Measurements from ENCODE around the gene OGN. TPM values are rescaled to one million over a fixed set of nuclear protein-coding genes. Genes with fewer than 3 reads are reported as not detected.

The OGN gene
- total and polyA plus RNA-seq, 8 donors, result 0.28 to 5.8 (median 1.3) TPM

GRCh38 chr9:92342825-92343488, 61.4 kb downstream of the OGN start:
- Histone ChIP-seq H3K36me3 (no peaks in the 10 kb centered on the region), H3K27me3 (no peaks in the 10 kb centered on the region), H3K27ac (no peak overlapping the region), H3K4me3 (no peak overlapping the region), H3K9me3 (no peaks in the 10 kb centered on the region), H3K4me1 (no peaks in the 10 kb centered on the region)
- 73 to 88% methylated on average over 1 of the region's 1 CpG for WGBS, 2 donors
- intact Hi-C loops (cut with DNase I), result no loop called here
- DNase-seq (no peak), FAIRE-seq (peak; percentile 66), ATAC-seq (no peak)
- no peak for TF ChIP-seq CTCF (IDR thresholded peaks at IDR 0.05)

- no peak overlapping the region for H3K4me3 ChIP-seq
- H3K27me3 ChIP-seq, result no peaks in the 10 kb centered on the region
- intact Hi-C loops (cut with DNase I), result no loop called here
- ATAC-seq (no peak), DNase-seq (no peak), FAIRE-seq (no peak)
- TF ChIP-seq CTCF (IDR thresholded peaks at IDR 0.05), result no peak
- no peaks in the 10 kb centered on the region for H3K9me3 ChIP-seq
- H3K36me3 ChIP-seq, result no peaks in the 10 kb centered on the region
- H3K4me1 ChIP-seq, result no peaks in the 10 kb centered on the region
- WGBS, 2 donors, result 95 to 100% methylated on average over 1 of the region's 1 CpG
- no peak overlapping the region for H3K27ac ChIP-seq
Observed at GRCh38 chr9:92341578-92341977, 62.8 kb downstream of the OGN start.

GRCh38 chr9:92333282-92333634, 71.1 kb downstream of the OGN start:
- no peaks in the 10 kb centered on the region for H3K4me1 ChIP-seq
- TF ChIP-seq CTCF (IDR thresholded peaks at IDR 0.05), result no peak
- intact Hi-C loops (cut with DNase I), result no loop called here
- DNase-seq (no peak), ATAC-seq (no peak), FAIRE-seq (no peak)
- 97% methylated on average over 2 of the region's 2 CpGs for WGBS, 2 donors
- H3K9me3 ChIP-seq, result no peaks in the 10 kb centered on the region
- no peak overlapping the region for H3K27ac ChIP-seq
- no peak overlapping the region for H3K4me3 ChIP-seq
- no peaks in the 10 kb centered on the region for H3K27me3 ChIP-seq
- H3K36me3 ChIP-seq, result no peaks in the 10 kb centered on the region

Other genes with a start within 250 kb of the OGN start
- gene IARS1, start 110.9 kb downstream of the OGN start, total RNA-seq, result 10 to 100 TPM; 25.9 to 89.3 (median 42.2) TPM
- gene IARS1, start 110.9 kb downstream of the OGN start, polyA plus RNA-seq, result 10 to 100 TPM; 16.8 to 30.9 TPM
- 10 to 100 TPM in 5 of 6 donors, 1 to 10 TPM in 1; 9.7 to 20.0 (median 13.3) TPM for gene NOL8, start 79.2 kb downstream of the OGN start, total RNA-seq
- gene NOL8, start 79.2 kb downstream of the OGN start, polyA plus RNA-seq, result 10 to 100 TPM; 15.5 to 20.6 TPM
- gene CENPP, start 78.6 kb downstream of the OGN start, total RNA-seq, result 1 to 10 TPM; 1.0 to 2.7 (median 2.3) TPM
- gene CENPP, start 78.6 kb downstream of the OGN start, polyA plus RNA-seq, result 1 to 10 TPM in 1 of 2 donors, under 1 TPM in 1; 0.46 to 1.1 TPM
- 1 to 10 TPM in 2 of 6 donors, under 1 TPM in 3, not detected in 1; 0.19 to 2.4 (median 0.95) TPM for gene OMD, start 19.9 kb upstream of the OGN start, total RNA-seq
- under 1 TPM; 0.38 to 0.52 TPM for gene OMD, start 19.9 kb upstream of the OGN start, polyA plus RNA-seq
- 10 to 100 TPM in 1 of 6 donors, 1 to 10 TPM in 3, under 1 TPM in 2; 0.51 to 16.5 (median 2.4) TPM for gene ASPN, start 77.9 kb upstream of the OGN start, total RNA-seq
- 1 to 10 TPM in 1 of 2 donors, under 1 TPM in 1; 0.53 to 2.3 TPM for gene ASPN, start 77.9 kb upstream of the OGN start, polyA plus RNA-seq
- gene ECM2, start 131.4 kb upstream of the OGN start, total RNA-seq, result 1 to 10 TPM in 4 of 6 donors, under 1 TPM in 2; 0.56 to 3.2 (median 1.8) TPM
- gene ECM2, start 131.4 kb upstream of the OGN start, polyA plus RNA-seq, result 1 to 10 TPM in 1 of 2 donors, under 1 TPM in 1; 0.76 to 2.0 TPM

Data from pancreas (tissue), 10 donors.